ENCODE results near the gene BMP2. TPM values are rescaled to one million over a fixed set of nuclear protein-coding genes. Genes with fewer than 3 reads are reported as not detected.
A peak's percentile ranks its signal among the peaks of the same experiment; 100 is the strongest.

Gene BMP2
- total and polyA plus RNA-seq, 2 donors from 2014 or later, result 3.3 to 8.7 TPM

DNA sequence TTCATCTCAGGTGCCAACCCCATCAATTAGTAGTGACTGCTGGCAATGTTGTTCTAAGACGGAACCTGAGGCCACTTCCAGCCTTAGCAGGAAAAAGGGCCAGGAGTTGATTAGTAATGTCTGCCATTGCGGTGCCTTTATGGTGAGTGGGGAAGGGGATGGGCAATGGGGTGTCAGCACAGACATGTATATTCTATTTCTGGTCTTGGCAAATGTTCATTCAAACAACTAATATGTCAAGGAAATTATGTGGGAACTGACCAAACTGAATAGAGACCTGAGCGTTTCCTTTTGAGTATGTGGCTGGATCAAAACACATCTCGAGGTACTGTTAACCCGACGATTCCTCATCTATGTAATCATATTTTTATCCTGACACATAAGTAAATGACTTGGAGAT, 34.6 kb upstream of the BMP2 start:
- no peak for FAIRE-seq

DNA sequence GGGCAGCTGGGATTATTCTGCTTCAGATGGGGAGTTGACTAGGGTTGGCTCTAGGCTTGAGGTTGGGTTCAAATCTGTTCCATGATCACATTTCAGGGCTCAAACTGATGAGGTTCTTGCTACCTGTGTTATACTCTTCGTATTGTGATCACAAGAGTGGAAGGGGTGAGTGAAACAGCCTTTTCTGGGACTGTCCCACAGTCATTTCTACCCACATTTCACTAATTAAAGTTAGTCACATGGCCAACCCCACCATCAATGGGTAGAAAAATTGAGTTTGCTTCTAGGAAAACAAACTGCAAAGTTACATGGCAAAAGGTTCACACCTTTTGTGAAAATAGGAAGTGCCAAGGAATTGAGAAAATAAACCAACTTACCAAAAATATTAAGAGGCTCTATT, 33.5 kb upstream of the BMP2 start:
- TF ChIP-seq, protein P1, sequence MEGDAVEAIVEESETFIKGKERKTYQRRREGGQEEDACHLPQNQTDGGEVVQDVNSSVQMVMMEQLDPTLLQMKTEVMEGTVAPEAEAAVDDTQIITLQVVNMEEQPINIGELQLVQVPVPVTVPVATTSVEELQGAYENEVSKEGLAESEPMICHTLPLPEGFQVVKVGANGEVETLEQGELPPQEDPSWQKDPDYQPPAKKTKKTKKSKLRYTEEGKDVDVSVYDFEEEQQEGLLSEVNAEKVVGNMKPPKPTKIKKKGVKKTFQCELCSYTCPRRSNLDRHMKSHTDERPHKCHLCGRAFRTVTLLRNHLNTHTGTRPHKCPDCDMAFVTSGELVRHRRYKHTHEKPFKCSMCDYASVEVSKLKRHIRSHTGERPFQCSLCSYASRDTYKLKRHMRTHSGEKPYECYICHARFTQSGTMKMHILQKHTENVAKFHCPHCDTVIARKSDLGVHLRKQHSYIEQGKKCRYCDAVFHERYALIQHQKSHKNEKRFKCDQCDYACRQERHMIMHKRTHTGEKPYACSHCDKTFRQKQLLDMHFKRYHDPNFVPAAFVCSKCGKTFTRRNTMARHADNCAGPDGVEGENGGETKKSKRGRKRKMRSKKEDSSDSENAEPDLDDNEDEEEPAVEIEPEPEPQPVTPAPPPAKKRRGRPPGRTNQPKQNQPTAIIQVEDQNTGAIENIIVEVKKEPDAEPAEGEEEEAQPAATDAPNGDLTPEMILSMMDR (IDR thresholded peaks at IDR 0.05; ENCODE audit: borderline replicate concordance, extremely low read depth, insufficient read depth), result no peak
- Histone ChIP-seq H3K4me3 (ENCODE audit: low read length in 3 of 3) (no peak overlapping the region), H3K36me3 (ENCODE audit: control insufficient read depth in 2 of 3, insufficient read depth in 3 of 3, low read length in 3 of 3) (no peaks in the 10 kb centered on the region), H3K27me3 (ENCODE audit: control insufficient read depth, insufficient read depth, low read length) (no peaks in the 10 kb centered on the region), H3K9ac (ENCODE audit: low read length in 3 of 3) (no peak overlapping the region), H3K9me3 (ENCODE audit: control insufficient read depth in 2 of 3, insufficient read depth in 1 of 3, low read length in 3 of 3) (no peaks in the 10 kb centered on the region), H3K4me1 (ENCODE audit: control insufficient read depth in 2 of 3, insufficient read depth in 2 of 3, low read depth in 1 of 3, low read length in 3 of 3) (peaks cover 3 to 7% (median 5%) of the 10 kb centered on the region in 3 donors), H3K27ac (ENCODE audit: low read depth in 2 of 2, low read length in 2 of 2) (no peak overlapping the region)
- FAIRE-seq, result no peak
- intact Hi-C loops (cut with DNase I), result no loop called here
- DNase-seq, result no peak

More for the DNA sequence above, 34.6 kb upstream of the BMP2 start:
- Histone ChIP-seq H3K36me3 (ENCODE audit: control insufficient read depth in 2 of 3, insufficient read depth in 3 of 3, low read length in 3 of 3) (no peaks in the 10 kb centered on the region), H3K9me3 (ENCODE audit: control insufficient read depth in 2 of 3, insufficient read depth in 1 of 3, low read length in 3 of 3) (no peaks in the 10 kb centered on the region), H3K4me3 (ENCODE audit: low read length in 3 of 3) (no peak overlapping the region), H3K27me3 (ENCODE audit: control insufficient read depth, insufficient read depth, low read length) (no peaks in the 10 kb centered on the region), H3K4me1 (ENCODE audit: control insufficient read depth in 2 of 3, insufficient read depth in 2 of 3, low read depth in 1 of 3, low read length in 3 of 3) (peaks cover 3 to 7% (median 5%) of the 10 kb centered on the region in 3 donors), H3K9ac (ENCODE audit: low read length in 3 of 3) (no peak overlapping the region), H3K27ac (ENCODE audit: low read depth in 2 of 2, low read length in 2 of 2) (no peak overlapping the region)
- TF ChIP-seq, protein P1 (IDR thresholded peaks at IDR 0.05; ENCODE audit: borderline replicate concordance, extremely low read depth, insufficient read depth), result no peak
- intact Hi-C loops (cut with DNase I), result no loop called here
- no peak for DNase-seq

DNA sequence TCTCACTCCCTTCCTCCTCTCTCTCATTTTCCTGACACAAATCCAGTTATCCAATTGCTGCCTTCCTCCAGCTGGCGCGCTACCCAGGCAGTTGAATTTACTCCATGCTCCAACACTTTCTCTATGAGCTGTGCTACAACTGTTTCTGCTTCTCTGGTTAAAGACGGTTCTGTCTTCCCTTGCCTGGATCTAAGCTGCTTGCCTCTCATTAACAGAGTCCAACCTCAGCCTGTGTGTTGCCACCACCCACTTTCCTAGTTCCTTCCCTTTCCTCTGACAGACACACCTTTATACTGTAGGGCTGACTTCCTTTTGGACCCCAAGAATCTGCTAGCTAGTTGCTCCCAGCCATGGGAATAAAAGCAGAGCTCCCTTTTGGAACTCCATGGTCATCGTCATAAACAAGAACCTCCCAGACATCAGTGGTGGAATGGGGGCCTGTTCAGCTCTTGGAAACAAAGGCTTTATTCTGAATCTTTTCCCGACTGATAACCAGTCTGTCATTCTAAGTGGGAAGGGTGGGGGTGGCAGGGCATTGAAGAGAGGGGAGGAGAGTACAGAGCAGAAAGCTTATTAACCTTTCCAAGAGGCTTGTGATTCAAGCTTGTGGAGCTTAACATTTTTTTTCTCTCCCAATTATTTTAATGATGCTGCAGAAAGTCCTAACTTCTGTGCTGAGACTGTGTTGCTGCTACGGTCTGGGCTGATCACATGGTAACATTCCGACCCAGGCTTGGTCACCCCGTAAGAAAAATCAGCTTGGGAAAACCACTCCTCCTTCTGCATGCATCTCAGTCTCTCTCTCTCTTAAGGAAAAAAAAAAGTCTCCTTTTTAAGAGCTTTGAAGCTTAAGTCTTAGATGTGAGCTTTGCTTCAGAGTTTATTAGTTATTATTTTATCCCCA, 31.3 kb upstream of the BMP2 start:
- FAIRE-seq (no peak), DNase-seq (peak in 3 of 5 donors; percentile 24 to 79 (median 57))
- H3K27ac ChIP-seq (ENCODE audit: low read depth in 2 of 2, low read length in 2 of 2), result no peak overlapping the region
- H3K36me3 ChIP-seq (ENCODE audit: control insufficient read depth in 2 of 3, insufficient read depth in 3 of 3, low read length in 3 of 3), result no peaks in the 10 kb centered on the region
- TF ChIP-seq, protein P1 (IDR thresholded peaks at IDR 0.05; ENCODE audit: borderline replicate concordance, extremely low read depth, insufficient read depth), result no peak
- peaks cover 3 to 7% (median 5%) of the 10 kb centered on the region in 3 donors for H3K4me1 ChIP-seq (ENCODE audit: control insufficient read depth in 2 of 3, insufficient read depth in 2 of 3, low read depth in 1 of 3, low read length in 3 of 3)
- intact Hi-C loops (cut with DNase I), result no loop called here
- no peaks in the 10 kb centered on the region for H3K9me3 ChIP-seq (ENCODE audit: control insufficient read depth in 2 of 3, insufficient read depth in 1 of 3, low read length in 3 of 3)
- H3K27me3 ChIP-seq (ENCODE audit: control insufficient read depth, insufficient read depth, low read length), result no peaks in the 10 kb centered on the region
- no peak overlapping the region for H3K9ac ChIP-seq (ENCODE audit: low read length in 3 of 3)
- H3K4me3 ChIP-seq (ENCODE audit: low read length in 3 of 3), result no peak overlapping the region

Measured in kidney (tissue), 14 donors.